GM23248 (cell line): Measurements from ENCODE around the gene ERC1. TPM values are rescaled to one million over a fixed set of nuclear protein-coding genes. Genes with fewer than 3 reads are reported as not detected.

Experiments used
- DNase-seq: peaks from one replicate; pipeline ENCODE4 v3.0.0-alpha.2; 2015
- H2AFZ ChIP-seq: fragments of 200-600 bp; sonication (generic); 2 replicates; pipeline ENCODE4 v1.6.1; 2016; ENCODE audit warnings: antibody characterized with exemption
- H3F3A ChIP-seq: fragments of 200-600 bp; sonication (generic); 2 replicates; pipeline ENCODE4 v1.6.1; 2016; ENCODE audit warnings: mild to moderate bottlenecking, antibody characterized with exemption, mixed run types; ENCODE audit not compliant: insufficient read depth
- H3K27ac ChIP-seq: fragments of 200-600 bp; sonication (generic); 2 replicates; pipeline ENCODE4 v1.5.1; 2016; ENCODE audit warnings: mild to moderate bottlenecking
- H3K27me3 ChIP-seq: fragments of 200-600 bp; sonication (generic); replicated peaks from 2 replicates; pipeline ENCODE4 v1.6.1; 2016; ENCODE audit warnings: mild to moderate bottlenecking; ENCODE audit not compliant: insufficient read depth
- H3K36me3 ChIP-seq: fragments of 200-600 bp; sonication (generic); 2 replicates; pipeline ENCODE4 v1.6.1; 2016; ENCODE audit warnings: low read depth, mild to moderate bottlenecking
- H3K4me1 ChIP-seq: fragments of 200-600 bp; sonication (generic); 2 replicates; pipeline ENCODE4 v1.6.1; 2016; ENCODE audit warnings: mild to moderate bottlenecking; ENCODE audit not compliant: insufficient read depth
- H3K4me2 ChIP-seq: fragments of 200-600 bp; sonication (generic); one replicate; pipeline ENCODE4 v1.6.1; 2016; ENCODE audit warnings: mild to moderate bottlenecking; ENCODE audit not compliant: unreplicated experiment
- H3K4me3 ChIP-seq: fragments of 200-600 bp; sonication (generic); 2 replicates; pipeline ENCODE4 v1.5.1; 2016; ENCODE audit warnings: mild to moderate bottlenecking
- H3K79me2 ChIP-seq: fragments of 200-600 bp; sonication (generic); 2 replicates; pipeline ENCODE4 v1.6.1; 2016; ENCODE audit warnings: mild to moderate bottlenecking; ENCODE audit not compliant: insufficient read depth
- H3K9ac ChIP-seq: fragments of 200-600 bp; sonication (generic); 2 replicates; pipeline ENCODE4 v1.6.1; 2016; ENCODE audit warnings: mild to moderate bottlenecking
- H3K9me2 ChIP-seq: fragments of 200-600 bp; sonication (generic); 2 replicates; pipeline ENCODE4 v1.6.1; 2016; ENCODE audit warnings: mixed run types, mild to moderate bottlenecking, moderate library complexity; ENCODE audit not compliant: insufficient read depth
- H3K9me3 ChIP-seq: fragments of 200-600 bp; sonication (generic); one replicate; pipeline ENCODE4 v1.6.1; 2017; ENCODE audit warnings: low read depth
- H4K20me1 ChIP-seq: fragments of 200-600 bp; sonication (generic); 2 replicates; pipeline ENCODE4 v1.6.0; 2016; ENCODE audit not compliant: insufficient read depth
- EZH2 ChIP-seq: fragments of 200-600 bp; sonication (generic); IDR thresholded peaks from 2 replicates; pipeline ENCODE4 v1.6.1; 2018; ENCODE audit warnings: antibody characterized with exemption, mild to moderate bottlenecking; ENCODE audit not compliant: insufficient read depth, poor library complexity, severe bottlenecking
- EZH2phosphoT487 ChIP-seq: fragments of 200-600 bp; sonication (generic); IDR thresholded peaks from 2 replicates; pipeline ENCODE4 v1.6.1; 2018; ENCODE audit warnings: antibody characterized with exemption, moderate library complexity, mild to moderate bottlenecking, low read depth; ENCODE audit not compliant: insufficient read depth
- WGBS, 2 experiments: methylation state at CpG; one replicate each; pipeline ENCODE4 v1.1.6; 2015 to 2017; ENCODE audit warnings: low lambda C conversion rate in 2 of 2, low coverage in 1 of 2; ENCODE audit errors: missing lambda C conversion rate in 2 of 2; 5-methylcytosine and 5-hydroxymethylcytosine counted together
- in situ Hi-C: fragments of 300-500 bp; cut with MboI; formaldehyde crosslinking; loops from 2 replicates; pipeline ENCODE4 v1.15.0; 2020
- polyA plus RNA-seq: library from polyadenylated mRNA; unstranded; fragments of >200 nt; fragmentation: Nextera tagmentation; extraction: Ambion mirVana; gene quantifications from 2 replicates; pipeline ENCODE4 v1.2.1, GENCODE V29; 2016
- total RNA-seq: library from RNA; depleted of rRNA; stranded (reverse); fragments of >200 nt; shearing (Covaris generic); gene quantifications from 2 replicates; pipeline ENCODE4 v1.2.3, GENCODE V29; 2014

The ERC1 gene
- total and polyA plus RNA-seq, 2 experiments from 2014 or later: 21.5 to 23.3 TPM

GRCh38 chr12:1053690-1054089 lies 62.7 kb downstream of the ERC1 start:
- H3K36me3 ChIP-seq: 0 out of 2 replicates have a peak, but pooled peaks cover 4% of the 10 kb centered on the region
- H2AFZ ChIP-seq: no peak overlapping the region
- peaks cover 95% of the 10 kb centered on the region for H3K79me2 ChIP-seq
- H3K9ac ChIP-seq: no peak overlapping the region
- no peaks in the 10 kb centered on the region for H4K20me1 ChIP-seq
- H3F3A ChIP-seq: no peaks in the 10 kb centered on the region
- in situ Hi-C loops: no loop called here
- H3K27ac ChIP-seq: no peak overlapping the region
- H3K27me3 ChIP-seq: no peaks in the 10 kb centered on the region
- H3K9me2 ChIP-seq: no peaks in the 10 kb centered on the region
- H3K4me1 ChIP-seq: 0 out of 2 replicates have a peak, but pooled peaks cover under 1% of the 10 kb centered on the region
- no peak for DNase-seq
- no peaks in the 10 kb centered on the region for H3K9me3 ChIP-seq
- no peak overlapping the region for H3K4me3 ChIP-seq
- H3K4me2 ChIP-seq: no peak overlapping the region
- no peak for TF ChIP-seq EZH2
- TF ChIP-seq EZH2phosphoT487: no peak

- Histone ChIP-seq H3K4me3 (no peak overlapping the region), H3K79me2 (peaks cover 95% of the 10 kb centered on the region), H3K9ac (no peak overlapping the region), H3K4me2 (no peak overlapping the region), H3K27me3 (no peaks in the 10 kb centered on the region), H3F3A (no peaks in the 10 kb centered on the region), H3K36me3 (0 out of 2 replicates have a peak, but pooled peaks cover 4% of the 10 kb centered on the region), H3K27ac (no peak overlapping the region), H4K20me1 (no peaks in the 10 kb centered on the region), H3K9me2 (no peaks in the 10 kb centered on the region), H3K9me3 (peaks cover 3% of the 10 kb centered on the region), H2AFZ (no peak overlapping the region), H3K4me1 (no peaks in the 10 kb centered on the region)
- in situ Hi-C loops: no loop called here
- TF ChIP-seq EZH2phosphoT487: no peak
- no peak for TF ChIP-seq EZH2
- WGBS, 2 experiments: 89 to 91% methylated on average over 6 of the region's 6 CpGs
- DNase-seq: no peak
These were observed 63.3 kb downstream of the ERC1 start for GRCh38 chr12:1054117-1054870.

- in situ Hi-C loops: no loop called here
- Histone ChIP-seq H3K9ac (no peak overlapping the region), H3K27me3 (no peaks in the 10 kb centered on the region), H3F3A (0 out of 2 replicates have a peak, but pooled peaks cover 4% of the 10 kb centered on the region), H3K36me3 (0 out of 2 replicates have a peak, but pooled peaks cover 4% of the 10 kb centered on the region), H3K4me3 (no peak overlapping the region), H3K79me2 (peaks cover 95% of the 10 kb centered on the region), H2AFZ (no peak overlapping the region), H3K9me2 (no peaks in the 10 kb centered on the region), H3K9me3 (peaks cover 3% of the 10 kb centered on the region), H3K27ac (no peak overlapping the region), H4K20me1 (no peaks in the 10 kb centered on the region), H3K4me2 (no peak overlapping the region), H3K4me1 (no peaks in the 10 kb centered on the region)
- no peak for TF ChIP-seq EZH2
- TF ChIP-seq EZH2phosphoT487: no peak
- DNase-seq: no peak
- 96 to 100% methylated on average over 4 of the region's 4 CpGs for WGBS, 2 experiments
These were observed 65.4 kb downstream of the ERC1 start for GRCh38 chr12:1056390-1056789.

DNA sequence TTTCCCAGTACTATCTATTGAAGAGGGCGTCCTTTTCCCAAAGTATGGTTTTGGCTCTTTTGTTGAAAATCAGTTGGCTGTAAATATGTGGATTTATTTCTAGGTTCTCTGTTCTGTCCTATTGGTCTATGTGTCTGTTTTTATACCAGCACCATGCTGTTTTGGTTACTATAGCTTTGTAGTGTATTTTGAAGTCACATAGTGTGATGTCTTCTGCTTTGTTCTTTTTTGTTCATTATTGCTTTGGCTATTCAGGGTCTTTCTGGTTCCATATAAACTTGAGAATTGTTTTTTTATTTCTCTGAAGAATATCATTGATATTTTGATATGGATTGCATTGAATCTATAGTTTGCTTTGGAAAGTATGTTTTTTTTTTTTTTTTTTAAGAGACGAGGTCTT lies 67.4 kb downstream of the ERC1 start:
- Histone ChIP-seq H4K20me1 (no peaks in the 10 kb centered on the region), H3K27me3 (no peaks in the 10 kb centered on the region), H3K9me2 (no peaks in the 10 kb centered on the region), H3K4me3 (no peak overlapping the region), H3K9me3 (peaks cover 3% of the 10 kb centered on the region), H2AFZ (no peak overlapping the region), H3K4me1 (no peaks in the 10 kb centered on the region), H3K9ac (no peak overlapping the region), H3K79me2 (peaks cover 95% of the 10 kb centered on the region), H3K4me2 (no peak overlapping the region), H3K27ac (no peak overlapping the region), H3F3A (0 out of 2 replicates have a peak, but pooled peaks cover 4% of the 10 kb centered on the region), H3K36me3 (0 out of 2 replicates have a peak, but pooled peaks cover 5% of the 10 kb centered on the region)
- in situ Hi-C loops: no loop called here
- DNase-seq: no peak
- TF ChIP-seq EZH2phosphoT487 (no peak), EZH2 (no peak)
- 95 to 100% methylated on average over 2 of the region's 2 CpGs for WGBS, 2 experiments

- Histone ChIP-seq H2AFZ (no peak overlapping the region), H3K9ac (no peak overlapping the region), H3K9me3 (peaks cover 3% of the 10 kb centered on the region), H3K79me2 (peaks cover 95% of the 10 kb centered on the region), H3K27me3 (no peaks in the 10 kb centered on the region), H3K36me3 (peaks cover 10% of the 10 kb centered on the region; the same call in 1 of the 2 replicates), H3K4me3 (no peak overlapping the region), H3F3A (0 out of 2 replicates have a peak, but pooled peaks cover 4% of the 10 kb centered on the region), H3K4me1 (no peaks in the 10 kb centered on the region), H4K20me1 (no peaks in the 10 kb centered on the region), H3K27ac (no peak overlapping the region), H3K9me2 (no peaks in the 10 kb centered on the region), H3K4me2 (no peak overlapping the region)
- DNase-seq: no peak
- TF ChIP-seq EZH2phosphoT487: no peak
- TF ChIP-seq EZH2: no peak
- in situ Hi-C loops: no loop called here
These were observed 68.1 kb downstream of the ERC1 start for GRCh38 chr12:1059162-1059561.
